GM12878 (cell line): ENCODE results near the gene AGK. TPM values are rescaled to one million over a fixed set of nuclear protein-coding genes. Genes with fewer than 3 reads are reported as not detected.
"Not testable (repeated sequence)": the region's sequence is repeated elsewhere in the genome, so short reads cannot be mapped to it uniquely, and the experiment has no call there.

Experiments
- ATAC-seq: fragments of 200-7000 bp; cut with Tn5 transposase; 3 replicates; pipeline ENCODE4 v1.9.1; 2020; ENCODE audit warnings: mild to moderate bottlenecking, moderate library complexity
- BruUV-seq: library from RNA; stranded (reverse); fragments of 400-500 nt; replicated peaks from 2 replicates; lab custom pipeline; 2021; lab: Mats Ljungman, UMichigan
- CTCF ChIA-PET: fragments of 300-600 bp; sonication (Branson Sonifier 250); formaldehyde crosslinking; extraction: SDS; loops from one replicate; lab custom pipeline; 2021; ENCODE audit warnings: inconsistent platforms; lab: Yijun Ruan, JAX
- POLR2A ChIA-PET: fragments of 350-600 bp; formaldehyde crosslinking; extraction: SDS; loops from one replicate; lab custom pipeline; 2021; ENCODE audit warnings: inconsistent platforms; lab: Charles Lee
- RAD21 ChIA-PET: fragments of 300-600 bp; sonication (Branson Sonifier 250); formaldehyde crosslinking; loops from one replicate; lab custom pipeline; 2023; ENCODE audit warnings: antibody characterized with exemption; ENCODE audit not compliant: unreplicated experiment; lab: Charles Lee
- SMC1A ChIA-PET: fragments of 300-600 bp; sonication (Branson Sonifier 250); formaldehyde crosslinking; loops from one replicate; lab custom pipeline; 2023; ENCODE audit not compliant: unreplicated experiment, uncharacterized antibody; lab: Charles Lee
- DNase-seq: peaks from one replicate; pipeline ENCODE4 v3.0.0-alpha.2; 2011; ENCODE audit warnings: low read depth, low spot score
- FAIRE-seq: peaks from 3 replicates; lab custom pipeline; 2011; peaks lifted over from hg19 to GRCh38; lab: Jason Lieb, UNC
- H2AFZ ChIP-seq: 2 replicates; pipeline ENCODE4 v1.6.0; 2011; ENCODE audit warnings: low read depth, low read length, control low read depth; ENCODE audit not compliant: control insufficient read depth
- H3K27ac ChIP-seq: 2 replicates; pipeline ENCODE4 v1.5.1; 2011; ENCODE audit warnings: control low read depth; ENCODE audit not compliant: control insufficient read depth, insufficient read depth
- H3K27me3 ChIP-seq, 2 experiments: replicated peaks in 1 of 2; 2 replicates each; pipeline versions ENCODE4 v1.6.0 to v1.6.1; 2011; ENCODE audit warnings: low read length in 1 of 2; ENCODE audit not compliant: control insufficient read depth in 2 of 2, insufficient read depth in 2 of 2
- H3K36me3 ChIP-seq, 2 experiments: 2 replicates each; pipeline ENCODE4 v1.5.1; 2011; ENCODE audit warnings: low read length in 1 of 2; ENCODE audit not compliant: control insufficient read depth in 2 of 2, insufficient read depth in 2 of 2
- H3K4me1 ChIP-seq: 2 replicates; pipeline ENCODE4 v1.6.1; 2011; ENCODE audit warnings: mild to moderate bottlenecking, low read length, moderate library complexity, mixed read lengths; ENCODE audit not compliant: control insufficient read depth, insufficient read depth
- H3K4me2 ChIP-seq: 2 replicates; pipeline ENCODE4 v1.6.0; 2011; ENCODE audit warnings: control low read depth; ENCODE audit not compliant: control insufficient read depth, insufficient read depth
- H3K4me3 ChIP-seq: fragments of 200-600 bp; sonication (generic); 2 replicates; pipeline ENCODE4 v1.5.1; 2016
- H3K79me2 ChIP-seq: 2 replicates; pipeline ENCODE4 v1.6.0; 2011; ENCODE audit warnings: low read length; ENCODE audit not compliant: control insufficient read depth, insufficient read depth
- H3K9ac ChIP-seq: 2 replicates; pipeline ENCODE4 v1.8.0; 2011; ENCODE audit warnings: low read length, control low read depth, mixed read lengths; ENCODE audit not compliant: control insufficient read depth, insufficient read depth
- H3K9me3 ChIP-seq: replicated peaks from 3 replicates; pipeline ENCODE4 v1.5.1; 2011; ENCODE audit warnings: mild to moderate bottlenecking, low read length; ENCODE audit not compliant: control insufficient read depth, insufficient read depth
- H4K20me1 ChIP-seq: 2 replicates; pipeline ENCODE4 v1.6.0; 2011; ENCODE audit not compliant: control insufficient read depth, insufficient read depth
- ATF2 ChIP-seq: IDR thresholded peaks from 2 replicates; pipeline ENCODE4 v1.6.1; 2012; ENCODE audit warnings: low read length, inconsistent platforms
- CBX5 ChIP-seq: sonication (generic); IDR thresholded peaks from 2 replicates; pipeline ENCODE4 v1.6.1; 2016; ENCODE audit warnings: low read depth, moderate library complexity, mild to moderate bottlenecking, inconsistent platforms
- CREM ChIP-seq: IDR thresholded peaks from 2 replicates; pipeline ENCODE4 v1.6.1; 2014; ENCODE audit warnings: antibody characterized with exemption, low read depth
- GABPA ChIP-seq: IDR thresholded peaks from 2 replicates; pipeline ENCODE4 v1.6.1; 2014; ENCODE audit warnings: antibody characterized with exemption, low read depth, mild to moderate bottlenecking, inconsistent platforms
- IKZF2 ChIP-seq, 2 experiments: fragments of 450-650 bp; IDR thresholded peaks; 2 replicates each; pipeline ENCODE4 v1.6.1; 2017; ENCODE audit warnings: mild to moderate bottlenecking in 2 of 2, moderate library complexity in 2 of 2
- RUNX3 ChIP-seq: IDR thresholded peaks from 2 replicates; pipeline ENCODE4 v1.6.1; 2012; ENCODE audit warnings: low read length, inconsistent platforms
- SMARCA5 ChIP-seq: fragments of 450-650 bp; IDR thresholded peaks from 2 replicates; pipeline ENCODE4 v1.6.1; 2017; ENCODE audit warnings: mild to moderate bottlenecking
- TCF12 ChIP-seq: IDR thresholded peaks from 2 replicates; pipeline ENCODE4 v1.6.1; 2011; ENCODE audit warnings: low read depth, mild to moderate bottlenecking, low read length
- TCF7 ChIP-seq: IDR thresholded peaks from 2 replicates; pipeline ENCODE4 v1.6.1; 2014; ENCODE audit warnings: antibody characterized with exemption, borderline replicate concordance
- ZBTB33 ChIP-seq: fragments of 450-650 bp; IDR thresholded peaks from 2 replicates; pipeline ENCODE4 v1.6.1; 2017; ENCODE audit warnings: mild to moderate bottlenecking
- WGBS: methylation state at CpG from one replicate; pipeline ENCODE4 v1.1.6; 2016; ENCODE audit warnings: low lambda C conversion rate; ENCODE audit not compliant: insufficient replicate concordance, insufficient coverage; ENCODE audit errors: missing lambda C conversion rate; 5-methylcytosine and 5-hydroxymethylcytosine counted together
- in situ Hi-C: fragments of 300-500 bp; cut with MboI; formaldehyde crosslinking; loops from 9 replicates; pipeline ENCODE4 v1.14.3; 2018; ENCODE audit warnings: mixed read lengths
- intact Hi-C: fragments of 100-400 bp; cut with micrococcal nuclease; formaldehyde crosslinking; loops from one replicate; pipeline ENCODE4 v1.14.2; 2022; ENCODE audit not compliant: unreplicated experiment
- polyA plus RNA-seq, 11 experiments: library from polyadenylated mRNA; depleted of rRNA in 4 of 11; unstranded in 6 of 11; stranded (reverse) in 5 of 11; fragments of >200 nt; fragmentation: Nextera tagmentation in 4 of 11; fragmentation: Illumina TruSeq in 1 of 11; extraction: Ambion mirVana in 4 of 11; extraction: Trizol in 1 of 11; gene quantifications; 1 replicate in 1 of 11; 2 replicates in 10 of 11; pipeline versions ENCODE4 v1.2.1 to v1.2.3, GENCODE V29; 2011 to 2016; ENCODE audit warnings: inconsistent platforms in 2 of 11, missing spikeins in 2 of 11, low read depth in 1 of 11
- total RNA-seq, 4 experiments: library from RNA; depleted of rRNA in 3 of 4; stranded (reverse); fragments of >200 nt in 3 of 4; fragmentation: Illumina TruSeq in 1 of 4; extraction: Trizol in 1 of 4; gene quantifications; 2 replicates each; pipeline versions ENCODE4 v1.2.1 to v1.2.3, GENCODE V29; 2013 to 2021

AGK gene
- total and polyA plus RNA-seq, 10 of the 15 experiments (the other 5 are each of a cell fraction or from before 2014, with no cell fraction given) = 32.5 to 85.6 (median 47.8) TPM

DNA sequence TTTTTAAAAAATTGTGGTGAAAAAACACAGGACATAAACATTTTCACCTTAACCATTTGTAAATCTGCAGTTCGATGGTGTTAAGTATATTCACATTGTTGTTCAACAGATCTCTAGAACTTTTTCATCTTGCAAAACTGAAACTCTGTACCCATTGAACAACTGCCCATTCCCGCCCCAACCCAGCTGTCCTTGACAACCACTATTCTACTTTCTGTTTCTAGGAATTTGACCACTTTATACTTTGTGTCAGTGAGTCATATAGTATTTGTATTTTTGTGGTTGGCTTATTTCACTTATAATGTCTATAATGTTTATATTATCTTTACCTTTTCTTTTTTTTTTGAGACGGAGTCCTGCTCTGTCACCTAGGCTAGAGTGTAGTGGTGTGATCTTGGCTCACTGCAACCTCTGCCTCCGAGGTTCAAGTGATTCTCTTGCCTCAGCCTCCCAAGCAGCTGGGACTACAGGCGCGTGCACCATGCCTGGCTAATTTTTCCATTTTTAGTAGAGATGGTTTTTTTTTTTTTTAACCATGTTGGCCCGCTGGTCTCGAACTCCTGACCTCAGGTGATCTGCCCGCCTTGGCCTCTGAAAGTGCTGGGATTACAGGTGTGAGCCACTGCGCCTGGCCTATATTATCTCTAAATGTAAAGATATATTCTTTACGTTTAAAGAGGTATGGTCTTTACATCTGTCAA, 6.8 kb downstream of the AGK start:
- H2AFZ ChIP-seq, H3K4me3 ChIP-seq, H3K79me2 ChIP-seq, FAIRE-seq, in situ Hi-C loops, H3K27me3 ChIP-seq, BruUV-seq, RAD21 ChIA-PET, H4K20me1 ChIP-seq, DNase-seq: not testable (repeated sequence)
- ChIA-PET SMC1A (interaction anchor here (1.4 kb wide), 3 partner anchors 8 to 41 kb away, joined by 3 to 4 read pairs (median 4); no protein-coding TSS in a partner anchor), POLR2A (interaction anchor here (1.1 kb wide), 1 partner anchor 143 kb away, joined by 3 read pairs; no protein-coding TSS in a partner anchor), CTCF (interaction anchor here (1.3 kb wide), 1 partner anchor 28 kb away, joined by 6 read pairs; no protein-coding TSS in a partner anchor)
- Histone ChIP-seq H3K4me1 (peaks cover 26% of the 10 kb centered on the region), H3K4me2 (peak overlapping the region; percentile 70), H3K36me3 (peaks cover 0 to 10% of the 10 kb centered on the region in 2 experiments; a peak in 2 of 4 replicates), H3K9me3 (peaks cover 26% of the 10 kb centered on the region), H3K9ac (peak overlapping the region; percentile 2; the same call in 1 of the 2 replicates), H3K27ac (peak overlapping the region; percentile 74)
- 66% methylated on average over 11 of the region's 11 CpGs for WGBS
- peak; percentile 77 for ATAC-seq
- peak in 1 of 2 experiments; percentile 32; a peak in 2 of 4 replicates for TF ChIP-seq IKZF2 (IDR thresholded peaks at IDR 0.05)
- peak; percentile 19; the same call in 1 of the 2 replicates for TF ChIP-seq CREM
- 0 out of 2 replicates have a peak, but pooled peaks have one; percentile 11 for TF ChIP-seq CBX5
- 0 out of 2 replicates have a peak, but pooled peaks have one; percentile 71 for TF ChIP-seq SMARCA5
- TF ChIP-seq ATF2 = peak; percentile 46; the same call in 1 of the 2 replicates
- 0 out of 2 replicates have a peak, but pooled peaks have one; percentile 40 for TF ChIP-seq TCF7
- peak; percentile 71; the same call in 1 of the 2 replicates for TF ChIP-seq ZBTB33
- peak; percentile 60; the same call in 1 of the 2 replicates for TF ChIP-seq TCF12
- TF ChIP-seq RUNX3 = peak; percentile 75
- TF ChIP-seq GABPA = peak; percentile 18; the same call in 1 of the 2 replicates
- intact Hi-C loops = loop anchor here (5.0 kb wide), 1 partner anchor 39 kb away; no protein-coding TSS in a partner anchor
